Brain microvascular endothelial cell (primary cell): Measurements from ENCODE around the gene STAG3.
"Not testable (repeated sequence)": the region's sequence is repeated elsewhere in the genome, so short reads cannot be mapped to it uniquely, and the experiment has no call there.

ENCODE experiments used
- DNase-seq: peaks from one replicate; pipeline ENCODE4 v3.0.0-alpha.2; 2020
- H3K27ac ChIP-seq: fragments of 250-450 bp; sonication (Bioruptor Pico); 2 replicates; pipeline ENCODE4 v1.5.1; 2020; ENCODE audit warnings: mild to moderate bottlenecking, moderate library complexity
- H3K27me3 ChIP-seq: fragments of 250-450 bp; sonication (Bioruptor Pico); replicated peaks from 2 replicates; pipeline ENCODE4 v1.5.1; 2020; ENCODE audit warnings: mild to moderate bottlenecking
- H3K36me3 ChIP-seq: fragments of 250-450 bp; sonication (Bioruptor Pico); replicated peaks from 2 replicates; pipeline ENCODE4 v1.5.1; 2020; ENCODE audit warnings: mild to moderate bottlenecking
- H3K4me3 ChIP-seq: 2 replicates; pipeline ENCODE4 v1.5.1; 2011; ENCODE audit warnings: low read depth, mild to moderate bottlenecking, control low read depth, low read length, moderate library complexity
- in situ Hi-C: cut with HindIII; loops from 2 replicates; pipeline ENCODE4 v1.10.0; 2017; ENCODE audit warnings: low sequenced_read_pairs, low pct_ligation_motif_present
- TF ChIP-seq, protein P1 (sequence below): IDR thresholded peaks from 2 replicates; pipeline ENCODE4 v1.5.1; 2011; ENCODE audit warnings: low read depth, mild to moderate bottlenecking, moderate library complexity, low read length, control low read depth, inconsistent platforms; ENCODE audit errors: missing control alignments

Gene STAG3

DNA sequence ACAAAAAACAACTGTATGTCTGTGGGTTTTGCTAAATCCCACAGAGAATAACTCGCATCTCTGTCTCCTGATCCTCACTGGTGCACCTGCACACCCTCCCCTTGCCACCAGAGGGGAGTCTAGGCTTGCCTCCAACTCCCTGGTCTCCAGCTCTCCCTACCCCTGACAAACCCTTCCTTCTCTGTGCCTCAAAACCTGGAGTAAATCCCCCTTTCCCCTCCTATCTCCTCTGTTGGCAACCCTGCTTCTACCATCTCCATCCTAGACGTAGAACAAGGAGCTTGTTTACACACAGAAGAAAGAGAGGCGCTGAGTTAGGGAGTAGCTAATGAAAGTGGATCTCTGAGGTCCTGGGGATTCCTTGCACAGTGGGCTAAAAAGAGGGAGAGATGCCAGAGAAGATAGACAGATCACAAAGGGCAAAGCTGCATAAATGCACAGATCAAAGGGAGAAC is 45.0 kb upstream of the STAG3 start:
- no peaks in the 10 kb centered on the region for H3K36me3 ChIP-seq
- peak; percentile 49 for DNase-seq
- no peak overlapping the region for H3K4me3 ChIP-seq
- TF ChIP-seq, protein P1, sequence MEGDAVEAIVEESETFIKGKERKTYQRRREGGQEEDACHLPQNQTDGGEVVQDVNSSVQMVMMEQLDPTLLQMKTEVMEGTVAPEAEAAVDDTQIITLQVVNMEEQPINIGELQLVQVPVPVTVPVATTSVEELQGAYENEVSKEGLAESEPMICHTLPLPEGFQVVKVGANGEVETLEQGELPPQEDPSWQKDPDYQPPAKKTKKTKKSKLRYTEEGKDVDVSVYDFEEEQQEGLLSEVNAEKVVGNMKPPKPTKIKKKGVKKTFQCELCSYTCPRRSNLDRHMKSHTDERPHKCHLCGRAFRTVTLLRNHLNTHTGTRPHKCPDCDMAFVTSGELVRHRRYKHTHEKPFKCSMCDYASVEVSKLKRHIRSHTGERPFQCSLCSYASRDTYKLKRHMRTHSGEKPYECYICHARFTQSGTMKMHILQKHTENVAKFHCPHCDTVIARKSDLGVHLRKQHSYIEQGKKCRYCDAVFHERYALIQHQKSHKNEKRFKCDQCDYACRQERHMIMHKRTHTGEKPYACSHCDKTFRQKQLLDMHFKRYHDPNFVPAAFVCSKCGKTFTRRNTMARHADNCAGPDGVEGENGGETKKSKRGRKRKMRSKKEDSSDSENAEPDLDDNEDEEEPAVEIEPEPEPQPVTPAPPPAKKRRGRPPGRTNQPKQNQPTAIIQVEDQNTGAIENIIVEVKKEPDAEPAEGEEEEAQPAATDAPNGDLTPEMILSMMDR = peak; percentile 95
- in situ Hi-C loops = no loop called here
- H3K27me3 ChIP-seq = no peaks in the 10 kb centered on the region
- H3K27ac ChIP-seq = no peak overlapping the region

DNA sequence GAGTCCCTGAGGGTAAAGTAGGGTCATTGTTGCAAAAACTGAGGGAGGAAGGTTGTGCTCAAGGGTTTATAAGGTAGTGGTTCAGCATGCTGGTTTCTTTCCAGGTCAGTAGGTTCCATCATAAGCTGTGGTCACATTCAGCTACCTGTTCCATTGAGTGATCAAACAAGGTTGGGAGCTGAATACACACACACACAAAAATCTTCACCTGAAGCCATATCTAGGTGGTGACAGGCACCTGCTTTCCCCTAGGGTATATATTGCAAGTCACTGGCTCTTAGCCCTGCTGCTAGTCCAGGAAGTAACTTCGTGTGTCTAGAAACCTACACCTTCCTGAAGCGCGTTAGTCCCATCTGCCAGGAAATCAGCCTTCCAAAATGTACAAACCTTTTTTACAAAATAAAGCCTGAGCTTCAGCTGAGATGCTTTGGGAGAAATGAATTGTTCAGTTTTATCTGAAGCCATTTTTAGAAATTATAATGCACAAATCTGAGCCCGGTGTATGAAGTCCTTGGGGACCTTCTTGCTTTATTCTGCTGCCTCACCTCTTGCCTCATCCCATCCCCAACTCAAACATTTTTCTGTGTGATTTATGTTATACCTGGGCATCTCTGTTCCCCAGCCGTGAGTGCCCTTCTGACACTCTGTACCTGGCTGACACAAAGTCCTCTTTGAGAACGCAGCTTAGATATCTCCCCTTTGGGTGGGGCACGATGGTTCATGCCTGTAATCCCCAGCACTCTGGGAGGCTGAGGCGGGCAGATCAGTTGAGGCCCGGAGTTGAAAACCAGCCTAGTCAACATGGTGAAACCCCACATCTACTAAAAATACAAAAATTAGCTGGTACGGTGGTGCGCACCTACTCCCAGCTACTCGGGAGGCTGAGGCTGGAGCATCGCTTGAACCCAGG is 39.6 kb upstream of the STAG3 start:
- no peak overlapping the region for H3K4me3 ChIP-seq
- TF ChIP-seq, protein P1 = no peak
- no peak for DNase-seq
- H3K36me3 ChIP-seq = no peaks in the 10 kb centered on the region
- in situ Hi-C loops = no loop called here
- H3K27ac ChIP-seq = no peak overlapping the region
- no peaks in the 10 kb centered on the region for H3K27me3 ChIP-seq

DNA sequence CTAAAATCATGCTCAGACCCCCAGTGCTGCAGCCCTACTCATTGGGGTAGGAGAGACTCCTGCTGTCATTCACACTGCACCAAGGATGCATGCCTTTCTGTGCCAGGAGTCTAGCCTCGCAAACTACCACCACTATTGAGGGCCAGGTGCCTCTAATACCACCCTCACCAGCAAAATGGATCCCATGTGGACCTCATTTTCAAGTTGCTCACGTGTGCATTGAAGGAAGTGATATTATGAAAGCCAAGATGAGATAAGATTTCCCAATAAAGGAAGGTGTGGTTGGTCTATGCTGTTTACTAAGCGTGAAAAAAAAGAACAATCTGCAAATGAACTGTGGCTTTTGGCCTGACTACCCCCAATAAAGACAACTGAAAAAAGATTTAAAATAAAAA is 36.2 kb upstream of the STAG3 start:
- in situ Hi-C loops = no loop called here
- TF ChIP-seq, protein P1 = no peak
- Histone ChIP-seq H3K4me3 (no peak overlapping the region), H3K36me3 (no peaks in the 10 kb centered on the region), H3K27me3 (no peaks in the 10 kb centered on the region), H3K27ac (no peak overlapping the region)
- DNase-seq = no peak

DNA sequence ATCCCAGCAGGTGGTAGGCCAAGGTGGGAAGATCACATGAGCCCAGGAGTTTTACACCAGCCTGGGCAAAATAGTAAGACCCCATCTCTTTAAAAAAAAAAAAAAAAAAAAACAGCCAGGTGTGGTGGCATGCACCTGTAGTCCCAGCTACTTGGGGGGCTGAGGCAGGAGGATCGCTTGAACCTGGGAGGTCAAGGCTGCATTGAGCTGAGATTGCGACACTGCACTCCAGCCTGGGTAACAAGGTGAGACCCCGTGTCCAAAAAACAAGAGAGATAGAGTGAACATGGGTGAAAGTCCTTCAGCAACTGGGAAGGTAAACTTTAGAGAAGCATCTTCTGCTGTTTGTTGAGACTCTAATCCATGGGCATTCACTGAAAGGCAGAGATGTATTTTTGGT is 35.3 kb upstream of the STAG3 start:
- Histone ChIP-seq H3K36me3 (no peaks in the 10 kb centered on the region), H3K4me3 (no peak overlapping the region), H3K27ac (no peak overlapping the region), H3K27me3 (no peaks in the 10 kb centered on the region)
- in situ Hi-C loops = no loop called here
- DNase-seq = no peak
- TF ChIP-seq, protein P1 = no peak

DNA sequence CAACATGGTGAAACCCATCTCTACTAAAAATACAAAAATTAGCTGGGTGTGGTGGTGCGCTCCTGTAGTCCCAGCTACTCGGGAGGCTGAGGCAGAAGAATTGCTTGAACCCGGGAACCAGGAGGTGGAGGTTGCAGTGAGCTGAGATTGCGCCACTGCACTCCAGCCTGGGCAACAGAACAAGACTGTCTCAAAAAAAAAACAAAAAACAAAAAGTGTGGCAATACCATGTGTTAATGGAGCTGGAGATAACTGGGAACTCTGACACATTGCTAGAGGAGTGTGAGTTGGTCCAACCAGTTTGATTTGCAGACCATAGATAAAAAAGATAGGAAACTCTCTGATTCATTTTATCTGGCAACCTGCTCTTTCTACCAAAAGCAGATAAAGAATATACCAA is 31.4 kb upstream of the STAG3 start:
- H3K36me3 ChIP-seq, DNase-seq, H3K27ac ChIP-seq, H3K4me3 ChIP-seq, H3K27me3 ChIP-seq, in situ Hi-C loops: not testable (repeated sequence)

DNA sequence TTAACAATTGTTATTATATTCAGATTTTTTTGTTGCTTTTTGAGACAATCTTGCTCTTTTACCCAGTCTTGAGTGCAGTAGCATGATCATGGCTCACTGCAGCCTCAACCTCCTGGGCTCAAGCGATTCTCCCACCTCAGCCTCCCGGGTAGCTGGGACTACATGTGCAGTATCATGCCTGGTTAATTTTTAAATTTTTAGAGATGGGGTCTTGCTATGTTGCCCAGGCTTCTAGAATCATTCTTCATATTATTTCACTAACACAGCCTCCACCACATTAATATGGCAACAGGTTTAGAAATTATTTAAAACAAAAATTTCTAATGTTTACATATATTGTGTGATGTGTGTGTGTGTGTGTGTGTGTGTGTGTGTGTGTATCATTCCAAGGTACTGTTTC is 30.4 kb upstream of the STAG3 start:
- no peak overlapping the region for H3K4me3 ChIP-seq
- in situ Hi-C loops = no loop called here
- H3K27me3 ChIP-seq = no peaks in the 10 kb centered on the region
- no peak overlapping the region for H3K27ac ChIP-seq
- H3K36me3 ChIP-seq = no peaks in the 10 kb centered on the region
- TF ChIP-seq, protein P1 = no peak
- no peak for DNase-seq
